ENCODE measurements around the gene ADCY9.
"Not testable (repeated sequence)": the region's sequence is repeated elsewhere in the genome, so short reads cannot be mapped to it uniquely, and the experiment has no call there.

Gene ADCY9

GRCh38 chr16:4116325-4117249 is at the start of gene ADCY9:
ADCY9 (minus strand) TSS chr16:4116442; CDS start chr16:4115442, 1,000 bp downstream.
- peak; percentile 97 for DNase-seq (ENCODE audit: low spot score)

GRCh38 chr16:4160658-4161430 is 44.6 kb upstream of the ADCY9 start:
- no peak for DNase-seq (ENCODE audit: low spot score)
- peak; percentile 44 for FAIRE-seq

More at GRCh38 chr16:4116325-4117249, at the start of gene ADCY9:
- peak; percentile 9 for FAIRE-seq

GRCh38 chr16:4159726-4160125 is 43.5 kb upstream of the ADCY9 start:
- FAIRE-seq (no peak), DNase-seq (ENCODE audit: low spot score) (no peak)

GRCh38 chr16:4158143-4159093 is 42.2 kb upstream of the ADCY9 start:
- DNase-seq (ENCODE audit: low spot score) (no peak), FAIRE-seq (peak; percentile 35)

GRCh38 chr16:4157376-4157825 is 41.2 kb upstream of the ADCY9 start:
- DNase-seq (ENCODE audit: low spot score) = no peak
- FAIRE-seq = no peak

- FAIRE-seq; DNase-seq (ENCODE audit: low spot score): not testable (repeated sequence)
Measured at GRCh38 chr16:4156503-4156902, 40.3 kb upstream of the ADCY9 start.

GRCh38 chr16:4153364-4153763 is 37.1 kb upstream of the ADCY9 start:
- not testable (repeated sequence) for FAIRE-seq; DNase-seq (ENCODE audit: low spot score)

GRCh38 chr16:4152267-4152666 is 36.0 kb upstream of the ADCY9 start:
- DNase-seq (ENCODE audit: low spot score) (no peak), FAIRE-seq (peak; percentile 20)

- no peak for FAIRE-seq
- no peak for DNase-seq (ENCODE audit: low spot score)
Measured at GRCh38 chr16:4147236-4147635, 31.0 kb upstream of the ADCY9 start.

- FAIRE-seq = no peak
- DNase-seq (ENCODE audit: low spot score) = no peak
Measured at GRCh38 chr16:4142268-4142667, 26.0 kb upstream of the ADCY9 start.

- no peak for FAIRE-seq
- no peak for DNase-seq (ENCODE audit: low spot score)
Measured at GRCh38 chr16:4141604-4142003, 25.4 kb upstream of the ADCY9 start.

- FAIRE-seq = no peak
- DNase-seq (ENCODE audit: low spot score) = no peak
Measured at GRCh38 chr16:4140652-4141051, 24.4 kb upstream of the ADCY9 start.

GRCh38 chr16:4139968-4140367 is 23.7 kb upstream of the ADCY9 start:
- FAIRE-seq = no peak

GRCh38 chr16:4138713-4139112 is 22.5 kb upstream of the ADCY9 start:
- FAIRE-seq = no peak
- DNase-seq (ENCODE audit: low spot score) = no peak

More at GRCh38 chr16:4139968-4140367, 23.7 kb upstream of the ADCY9 start:
- DNase-seq (ENCODE audit: low spot score) = no peak

- DNase-seq (ENCODE audit: low spot score) (no peak), FAIRE-seq (no peak)
Measured at GRCh38 chr16:4137438-4137837, 21.2 kb upstream of the ADCY9 start.

GRCh38 chr16:4136229-4136813 is 20.1 kb upstream of the ADCY9 start:
- FAIRE-seq = peak; percentile 53
- peak; percentile 75 for DNase-seq (ENCODE audit: low spot score)

GRCh38 chr16:4135537-4135936 is 19.3 kb upstream of the ADCY9 start:
- peak; percentile 13 for FAIRE-seq

GRCh38 chr16:4133897-4134372 is 17.7 kb upstream of the ADCY9 start:
- DNase-seq (ENCODE audit: low spot score) (no peak), FAIRE-seq (no peak)

More at GRCh38 chr16:4135537-4135936, 19.3 kb upstream of the ADCY9 start:
- no peak for DNase-seq (ENCODE audit: low spot score)

- FAIRE-seq = no peak
- DNase-seq (ENCODE audit: low spot score) = no peak
Measured at GRCh38 chr16:4131621-4132020, 15.4 kb upstream of the ADCY9 start.
